Stimulated activated naive B cell treated with anti-CD40 and anti-IgM and Interleukin-4, amounts not matched to agents 10 μg/mL and 1 μg/mL and 100 μg/mL, for 72 hours (primary cell): ENCODE measurements around the gene PIP4K2A.
A peak's percentile ranks its signal among the peaks of the same experiment; 100 is the strongest.

ENCODE experiments used
- ATAC-seq, 2 donors: fragments of 150-1000 bp; cut with Tn5 transposase; replicated peaks; 2 replicates each; pipeline ENCODE4 v1.10.0; 2021; ENCODE audit warnings: moderate library complexity in 1 of 2
- DNase-seq: peaks from one replicate; pipeline ENCODE4 v3.0.0; 2021
- H3K27ac Mint-ChIP-seq: one replicate; pipeline ENCODE4 v1.8.0; 2022; ENCODE audit warnings: mild to moderate bottlenecking, mixed read lengths
- H3K27me3 Mint-ChIP-seq, 2 donors: one replicate each; pipeline ENCODE4 v1.8.0; 2022; ENCODE audit warnings: mixed read lengths in 2 of 2
- H3K36me3 Mint-ChIP-seq, 2 donors: one replicate each; pipeline ENCODE4 v1.8.0; 2022; ENCODE audit warnings: mixed read lengths in 2 of 2, mild to moderate bottlenecking in 1 of 2
- H3K4me1 Mint-ChIP-seq, 2 donors: one replicate each; pipeline ENCODE4 v1.8.0; 2022; ENCODE audit warnings: mixed read lengths in 2 of 2, mild to moderate bottlenecking in 1 of 2
- H3K4me3 Mint-ChIP-seq, 2 donors: one replicate each; pipeline ENCODE4 v1.8.0; 2022; ENCODE audit warnings: mild to moderate bottlenecking in 2 of 2, mixed read lengths in 2 of 2, moderate library complexity in 1 of 2
- H3K9me3 Mint-ChIP-seq, 2 donors: one replicate each; pipeline ENCODE4 v1.8.0; 2022; ENCODE audit warnings: mixed read lengths in 2 of 2, mild to moderate bottlenecking in 1 of 2

PIP4K2A gene

DNA sequence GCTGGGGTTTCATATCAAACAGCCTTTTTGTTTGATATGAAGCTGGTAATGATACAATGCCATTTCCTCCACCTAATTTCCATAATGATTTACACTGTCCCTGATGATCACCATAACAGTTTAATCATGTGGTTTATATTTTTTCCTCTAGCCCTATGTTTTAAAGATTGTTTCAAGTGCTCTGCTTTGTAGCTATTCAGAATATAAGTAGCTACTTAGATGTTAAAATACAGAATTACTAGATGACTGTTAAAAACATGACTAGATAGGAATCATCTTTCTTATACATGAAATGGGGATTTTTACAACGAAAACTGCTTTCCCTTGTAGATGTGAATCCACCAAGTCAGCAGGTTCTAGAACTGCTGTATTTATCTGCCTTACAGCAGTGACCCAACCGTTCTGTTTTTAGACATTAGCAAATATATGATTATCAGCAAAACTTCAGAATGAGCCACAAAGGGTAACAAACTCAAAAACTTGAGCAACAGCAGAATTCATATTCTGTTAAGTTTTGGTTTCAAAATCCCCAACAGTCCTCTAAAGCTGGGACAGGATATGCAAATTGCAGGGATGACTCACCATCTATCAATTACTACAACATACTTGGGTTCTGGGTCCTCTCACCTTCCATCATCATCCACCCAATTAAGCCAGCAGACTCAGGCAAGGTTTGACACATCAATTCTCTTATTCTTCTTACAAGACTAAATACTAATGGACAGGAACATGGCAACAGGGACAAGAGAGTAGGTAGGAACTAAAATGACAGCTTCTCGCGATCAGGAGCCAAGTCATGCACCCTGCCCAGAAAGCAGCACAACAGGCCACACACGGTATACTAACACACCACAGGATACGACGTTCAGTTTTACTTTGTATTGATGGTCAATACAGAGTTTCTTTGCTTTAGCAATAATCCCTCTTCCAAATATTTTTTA is 83.9 kb downstream of the PIP4K2A start:
- DNase-seq: peak; percentile 20

DNA sequence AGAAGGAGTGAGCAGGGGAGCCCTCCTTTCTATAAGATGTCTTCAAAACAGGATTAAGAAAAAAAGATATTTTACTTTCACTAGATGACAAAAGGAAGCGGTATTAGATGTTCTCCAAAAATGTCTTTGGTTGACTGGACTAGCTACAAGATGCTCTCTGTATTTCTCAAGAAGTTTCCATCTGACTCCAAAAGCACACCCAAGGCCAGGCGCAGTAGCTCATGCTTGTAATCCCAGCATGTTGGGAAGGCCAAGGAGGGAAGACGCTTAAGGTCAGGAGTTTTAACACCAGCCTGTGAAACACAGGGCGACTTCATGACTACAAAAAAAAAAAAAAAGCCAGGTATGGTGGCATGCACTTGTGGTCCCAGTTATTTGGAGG is 84.5 kb downstream of the PIP4K2A start:
- Mint-ChIP-seq H3K4me1 (peaks cover 38 to 64% of the 10 kb centered on the region in 2 donors), H3K27me3 (no peaks in the 10 kb centered on the region), H3K36me3 (peaks cover 7 to 15% of the 10 kb centered on the region in 2 donors), H3K9me3 (peaks cover 0 to 5% of the 10 kb centered on the region in 2 donors), H3K27ac (peak overlapping the region; percentile 92), H3K4me3 (peak overlapping the region; percentile 51 to 73)
- DNase-seq: peak; percentile 44
- ATAC-seq: peak; percentile 84 to 87

More for the DNA sequence above, 83.9 kb downstream of the PIP4K2A start:
- Mint-ChIP-seq H3K27ac (peak overlapping the region; percentile 92), H3K36me3 (peaks cover 10 to 21% of the 10 kb centered on the region in 2 donors), H3K4me3 (peak overlapping the region; percentile 66 to 73), H3K4me1 (peaks cover 41 to 69% of the 10 kb centered on the region in 2 donors), H3K9me3 (peaks cover 3 to 7% of the 10 kb centered on the region in 2 donors), H3K27me3 (no peaks in the 10 kb centered on the region)
- ATAC-seq: peak; percentile 80 to 84

DNA sequence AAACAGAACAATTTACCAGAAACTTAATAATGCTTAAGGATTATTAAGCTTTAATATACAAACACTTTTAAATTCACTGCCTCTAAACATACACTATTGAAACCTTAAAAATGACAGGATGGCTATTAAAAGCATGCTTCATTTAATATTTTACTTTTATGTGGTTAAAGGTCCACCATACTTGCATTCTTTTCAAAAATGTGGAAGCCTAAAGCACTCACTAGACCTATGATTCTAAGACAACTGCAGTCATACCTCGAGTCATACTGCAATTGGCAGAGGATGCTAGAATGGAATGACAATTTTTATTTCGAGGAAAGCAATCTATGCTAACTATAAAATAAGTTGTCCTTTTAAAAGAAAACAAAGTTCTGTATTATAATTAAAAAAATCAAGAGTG is 85.3 kb downstream of the PIP4K2A start:
- H3K27me3 Mint-ChIP-seq: no peaks in the 10 kb centered on the region
- ATAC-seq (no peak), DNase-seq (no peak)
- H3K4me3 Mint-ChIP-seq: no peak overlapping the region
- peak overlapping the region; percentile 75 for H3K27ac Mint-ChIP-seq
- peaks cover 0 to 5% of the 10 kb centered on the region in 2 donors for H3K9me3 Mint-ChIP-seq
- H3K4me1 Mint-ChIP-seq: peaks cover 37 to 62% of the 10 kb centered on the region in 2 donors
- H3K36me3 Mint-ChIP-seq: peaks cover 7 to 12% of the 10 kb centered on the region in 2 donors

DNA sequence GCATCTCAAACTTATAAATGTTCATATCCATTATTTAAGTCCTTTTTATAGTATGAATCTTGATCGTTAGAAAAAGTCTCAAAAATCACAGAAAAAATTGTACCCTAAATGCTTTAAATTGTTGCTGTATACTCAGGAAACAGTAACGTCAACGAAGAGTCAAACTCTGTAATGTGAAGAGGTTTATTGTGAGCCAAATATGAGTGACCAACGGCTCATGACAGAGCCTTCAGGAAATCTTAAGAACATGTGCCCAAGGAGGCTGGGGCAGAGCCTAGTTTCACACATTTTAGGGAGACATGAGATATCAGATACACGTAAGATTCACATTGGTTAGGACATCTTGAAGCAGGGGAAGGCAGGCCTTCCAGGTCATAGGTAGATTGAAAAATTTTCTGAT is 86.1 kb downstream of the PIP4K2A start:
- Mint-ChIP-seq H3K27ac (no peak overlapping the region), H3K9me3 (peaks cover 0 to 5% of the 10 kb centered on the region in 2 donors), H3K4me3 (no peak overlapping the region), H3K36me3 (peaks cover 3 to 12% of the 10 kb centered on the region in 2 donors), H3K4me1 (peaks cover 37 to 63% of the 10 kb centered on the region in 2 donors), H3K27me3 (no peaks in the 10 kb centered on the region)
- ATAC-seq (no peak), DNase-seq (no peak)

DNA sequence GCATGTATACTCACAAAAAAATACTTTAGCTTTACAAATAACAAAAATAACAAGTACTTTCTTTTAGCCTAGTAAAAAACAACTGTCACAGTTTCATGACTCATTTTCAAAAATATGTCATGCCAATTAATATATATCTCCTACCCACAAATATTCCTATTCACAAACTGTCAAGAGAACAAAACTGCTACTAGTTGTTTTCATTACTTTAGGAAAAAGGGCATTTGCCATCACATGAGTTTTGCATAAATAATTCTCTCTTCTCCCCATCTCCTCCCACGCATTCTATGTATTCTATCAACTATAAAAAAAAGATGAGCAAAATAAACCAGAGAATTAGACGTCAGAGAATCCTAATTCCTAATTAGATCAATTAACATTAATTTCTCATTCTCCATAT is 87.6 kb downstream of the PIP4K2A start:
- H3K27ac Mint-ChIP-seq: no peak overlapping the region
- H3K4me3 Mint-ChIP-seq: peak overlapping the region in 1 of 2 donors; percentile 23
- H3K27me3 Mint-ChIP-seq: no peaks in the 10 kb centered on the region
- H3K4me1 Mint-ChIP-seq: peaks cover 40 to 72% of the 10 kb centered on the region in 2 donors
- DNase-seq (no peak), ATAC-seq (no peak)
- H3K36me3 Mint-ChIP-seq: peaks cover 4 to 19% of the 10 kb centered on the region in 2 donors
- H3K9me3 Mint-ChIP-seq: peaks cover 0 to 3% of the 10 kb centered on the region in 2 donors

DNA sequence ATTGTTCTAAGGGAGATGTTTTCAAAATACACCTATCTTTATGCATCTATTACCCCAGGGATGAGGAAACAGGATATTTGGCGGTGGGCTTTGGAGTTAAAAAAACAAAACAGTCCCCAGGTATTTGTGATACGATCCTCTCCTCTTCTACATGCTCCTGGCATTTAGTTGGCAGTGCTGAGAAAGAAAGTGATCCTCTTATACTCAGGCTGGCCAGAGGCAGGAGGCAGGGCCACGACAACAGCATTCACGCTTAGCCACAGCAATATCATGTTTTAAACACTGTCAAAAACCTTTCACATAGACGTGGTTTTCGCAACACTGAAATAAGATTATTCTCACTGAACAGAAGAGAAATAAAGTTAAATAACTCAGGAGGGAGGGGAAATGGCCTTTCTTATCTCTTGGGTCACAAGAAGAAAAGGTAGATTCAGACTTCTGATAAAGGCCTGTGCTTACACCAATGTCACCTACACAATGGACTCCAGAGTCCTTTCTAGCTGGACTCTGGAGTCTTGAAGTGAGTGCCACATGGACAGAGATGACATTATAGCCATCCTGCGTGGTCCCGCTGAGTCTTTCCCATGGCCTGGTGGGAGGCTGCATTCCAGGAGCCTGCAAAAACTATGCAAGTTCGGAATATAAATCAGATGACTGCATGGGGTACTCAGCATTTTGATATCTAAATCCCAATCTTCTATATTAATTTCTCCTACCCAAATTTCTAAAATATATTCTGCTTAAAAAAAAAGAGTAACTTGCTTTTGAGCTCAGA is 88.7 kb downstream of the PIP4K2A start:
- Mint-ChIP-seq H3K27me3 (no peaks in the 10 kb centered on the region), H3K36me3 (peaks cover 8 to 19% of the 10 kb centered on the region in 2 donors), H3K9me3 (peaks cover 0 to 1% of the 10 kb centered on the region in 2 donors), H3K4me3 (no peak overlapping the region), H3K27ac (no peak overlapping the region), H3K4me1 (peaks cover 41 to 69% of the 10 kb centered on the region in 2 donors)
- no peak for DNase-seq
- ATAC-seq: no peak

DNA sequence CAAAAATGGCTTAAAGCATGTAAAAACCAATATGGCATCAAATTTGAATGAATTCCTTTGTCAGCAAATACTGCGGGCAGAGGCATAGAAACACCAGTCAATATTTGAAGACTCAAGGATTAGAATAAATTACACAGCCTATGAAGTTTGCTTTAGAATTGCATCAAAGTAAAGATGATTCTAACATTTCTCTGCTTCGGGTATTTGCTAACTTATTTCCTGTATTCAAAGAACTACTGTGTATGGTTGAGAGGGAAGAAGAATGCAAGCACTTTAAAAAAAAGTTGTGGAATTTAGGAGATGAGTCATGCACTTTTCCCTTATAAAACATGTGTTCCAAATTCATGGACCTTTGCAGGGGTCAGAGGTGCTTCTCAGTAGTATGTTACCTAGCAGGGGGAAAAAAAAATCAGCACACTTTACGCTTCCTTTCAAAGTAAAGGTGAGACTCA is 90.1 kb downstream of the PIP4K2A start:
- Mint-ChIP-seq H3K27ac (no peak overlapping the region), H3K27me3 (no peaks in the 10 kb centered on the region), H3K4me3 (no peak overlapping the region), H3K9me3 (peaks cover 0 to 1% of the 10 kb centered on the region in 2 donors), H3K36me3 (peaks cover 11 to 18% of the 10 kb centered on the region in 2 donors), H3K4me1 (peaks cover 40 to 67% of the 10 kb centered on the region in 2 donors)
- ATAC-seq: no peak
- no peak for DNase-seq

DNA sequence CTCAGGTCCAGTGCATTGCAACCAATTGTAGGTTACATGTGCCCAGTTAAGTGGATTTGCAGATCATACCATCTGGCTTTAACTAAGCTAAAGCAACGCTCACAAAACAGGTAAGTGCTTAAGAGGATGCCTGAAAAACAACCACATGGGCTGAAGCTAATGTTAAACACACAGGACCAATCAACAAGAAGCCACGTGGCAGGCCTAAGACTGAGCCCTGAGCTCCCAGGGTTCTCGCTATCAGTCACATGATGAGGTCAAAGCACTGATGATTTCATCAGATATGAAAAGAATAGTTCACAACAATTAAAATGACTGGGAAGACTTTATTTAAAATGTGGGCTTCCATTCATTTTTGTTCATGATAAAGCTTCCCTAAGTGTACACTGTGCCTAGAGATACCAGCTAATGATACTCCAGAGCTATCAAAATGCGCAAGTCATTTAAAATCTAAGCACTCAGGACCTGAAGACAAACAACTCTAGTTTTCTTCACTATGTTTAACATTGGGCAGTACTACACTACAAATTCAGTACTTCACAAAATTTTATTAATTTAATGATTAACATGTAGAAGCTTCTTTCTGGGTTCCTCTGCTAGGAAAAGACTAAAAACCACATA is 90.6 kb downstream of the PIP4K2A start:
- Mint-ChIP-seq H3K9me3 (no peaks in the 10 kb centered on the region), H3K27ac (no peak overlapping the region), H3K4me3 (no peak overlapping the region), H3K4me1 (peaks cover 40 to 65% of the 10 kb centered on the region in 2 donors), H3K27me3 (no peaks in the 10 kb centered on the region), H3K36me3 (peaks cover 10 to 15% of the 10 kb centered on the region in 2 donors)
- ATAC-seq (no peak), DNase-seq (no peak)

DNA sequence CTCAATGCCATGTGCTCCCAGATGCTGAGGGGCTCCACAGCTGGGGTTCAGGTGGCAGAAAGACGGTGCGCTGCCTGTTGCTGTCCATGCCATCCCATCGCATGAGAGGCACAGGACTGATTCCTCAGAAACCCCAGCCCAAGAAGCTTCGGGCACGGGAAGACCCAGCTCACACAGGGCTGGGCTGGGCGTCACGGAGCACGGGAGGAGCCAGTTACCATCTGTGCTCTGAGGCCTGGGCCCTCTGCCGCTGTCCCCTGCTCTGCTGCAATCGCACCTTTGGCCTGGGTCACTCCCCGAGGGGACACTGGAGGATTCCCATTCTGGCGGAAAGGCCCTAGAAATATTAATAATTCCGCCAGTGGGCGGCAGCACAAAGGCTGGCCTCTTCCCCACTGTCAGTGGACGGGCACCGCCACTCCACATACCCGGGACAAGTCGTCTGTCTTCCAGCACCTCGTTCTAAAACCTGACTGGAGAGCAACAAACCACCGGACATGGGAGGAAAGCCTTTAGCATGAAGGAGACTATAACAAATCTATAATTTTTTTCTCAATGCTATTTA is 92.1 kb downstream of the PIP4K2A start:
- Mint-ChIP-seq H3K36me3 (peaks cover 10 to 15% of the 10 kb centered on the region in 2 donors), H3K4me3 (no peak overlapping the region), H3K4me1 (peaks cover 48 to 73% of the 10 kb centered on the region in 2 donors), H3K27ac (no peak overlapping the region), H3K9me3 (no peaks in the 10 kb centered on the region), H3K27me3 (no peaks in the 10 kb centered on the region)
- no peak for DNase-seq
- ATAC-seq: no peak

DNA sequence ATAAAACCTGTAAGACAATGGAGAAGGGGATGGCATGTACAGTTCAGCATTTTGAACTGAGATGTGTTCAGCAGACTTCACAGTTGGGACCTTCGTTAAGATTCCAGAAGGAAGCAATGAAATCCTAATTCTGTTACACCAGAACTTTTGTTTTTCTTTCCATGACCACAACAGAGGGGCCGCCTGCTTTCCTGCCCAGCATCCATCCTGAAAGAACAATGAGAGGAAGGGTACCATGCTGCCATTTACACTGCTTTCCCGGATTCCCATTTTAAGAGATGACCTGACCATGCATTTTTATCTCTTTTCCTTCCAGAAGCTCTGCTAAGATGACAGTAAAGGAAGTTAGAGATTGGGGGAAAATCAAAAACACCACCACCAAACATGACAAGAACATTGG is 92.7 kb downstream of the PIP4K2A start:
- Mint-ChIP-seq H3K9me3 (no peaks in the 10 kb centered on the region), H3K4me1 (peaks cover 45 to 71% of the 10 kb centered on the region in 2 donors), H3K36me3 (peaks cover 10 to 15% of the 10 kb centered on the region in 2 donors), H3K27ac (peak overlapping the region; percentile 56), H3K4me3 (no peak overlapping the region), H3K27me3 (no peaks in the 10 kb centered on the region)
- DNase-seq (no peak), ATAC-seq (no peak)

DNA sequence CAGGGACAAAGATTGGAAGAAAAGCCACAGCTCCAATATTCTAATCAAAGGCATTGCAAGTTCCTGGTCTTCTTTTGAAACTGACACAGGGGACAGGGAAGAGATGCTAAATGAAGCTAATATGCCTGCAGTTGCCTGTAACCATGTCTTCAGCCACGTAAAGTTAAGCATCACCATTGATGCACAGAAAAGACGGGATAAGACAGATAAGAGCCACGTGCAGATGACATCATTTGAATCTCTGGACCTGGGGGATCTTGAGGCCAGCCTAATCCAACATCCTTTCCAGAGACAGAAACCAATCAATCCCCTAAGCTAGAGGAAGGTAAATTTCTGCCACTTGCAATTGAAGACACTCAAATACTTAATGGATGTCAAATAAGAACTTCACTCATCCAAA is 93.4 kb downstream of the PIP4K2A start:
- H3K36me3 Mint-ChIP-seq: peaks cover 10 to 17% of the 10 kb centered on the region in 2 donors
- ATAC-seq (no peak), DNase-seq (no peak)
- no peaks in the 10 kb centered on the region for H3K27me3 Mint-ChIP-seq
- no peak overlapping the region for H3K4me3 Mint-ChIP-seq
- H3K4me1 Mint-ChIP-seq: peaks cover 47 to 73% of the 10 kb centered on the region in 2 donors
- peaks cover under 1 to 1% of the 10 kb centered on the region in 2 donors for H3K9me3 Mint-ChIP-seq
- H3K27ac Mint-ChIP-seq: peak overlapping the region; percentile 14

DNA sequence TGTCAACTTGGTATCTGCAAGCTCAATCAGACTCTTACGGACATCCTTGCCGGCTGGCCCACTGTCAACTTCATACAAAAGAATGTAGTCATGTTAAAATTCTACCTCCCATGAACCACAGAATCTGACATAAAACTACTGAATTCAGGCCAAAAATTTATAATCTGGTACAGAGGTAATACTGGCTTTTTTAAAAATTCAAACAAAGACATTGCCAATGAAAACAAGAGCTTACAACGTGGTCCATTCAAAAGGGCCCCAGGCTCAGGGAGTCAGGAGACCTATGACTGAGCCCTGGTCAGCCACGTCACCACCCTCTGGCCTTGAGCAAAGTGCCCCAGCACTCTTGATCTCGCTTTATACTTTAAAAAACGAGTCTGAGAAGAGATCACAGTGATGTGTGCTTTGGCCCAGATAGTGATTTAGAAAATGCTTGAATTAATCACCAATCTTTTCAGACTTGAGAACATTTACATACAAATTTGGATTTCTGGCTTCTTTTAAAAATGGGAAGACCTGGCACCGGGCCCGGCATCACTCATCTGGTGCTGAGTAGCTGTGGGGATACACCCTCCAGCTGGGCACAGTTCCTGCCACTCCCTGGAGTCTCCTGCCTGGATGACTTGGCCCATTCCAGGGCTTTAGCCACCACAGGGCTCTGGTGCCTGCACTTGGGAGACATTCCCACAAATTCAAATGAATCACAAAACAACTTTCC is 94.1 kb downstream of the PIP4K2A start:
- Mint-ChIP-seq H3K9me3 (peaks cover 2 to 3% of the 10 kb centered on the region in 2 donors), H3K4me1 (peaks cover 47 to 72% of the 10 kb centered on the region in 2 donors), H3K27me3 (no peaks in the 10 kb centered on the region), H3K4me3 (no peak overlapping the region), H3K36me3 (peaks cover 12 to 19% of the 10 kb centered on the region in 2 donors), H3K27ac (peak overlapping the region; percentile 14)
- DNase-seq (no peak), ATAC-seq (no peak)

DNA sequence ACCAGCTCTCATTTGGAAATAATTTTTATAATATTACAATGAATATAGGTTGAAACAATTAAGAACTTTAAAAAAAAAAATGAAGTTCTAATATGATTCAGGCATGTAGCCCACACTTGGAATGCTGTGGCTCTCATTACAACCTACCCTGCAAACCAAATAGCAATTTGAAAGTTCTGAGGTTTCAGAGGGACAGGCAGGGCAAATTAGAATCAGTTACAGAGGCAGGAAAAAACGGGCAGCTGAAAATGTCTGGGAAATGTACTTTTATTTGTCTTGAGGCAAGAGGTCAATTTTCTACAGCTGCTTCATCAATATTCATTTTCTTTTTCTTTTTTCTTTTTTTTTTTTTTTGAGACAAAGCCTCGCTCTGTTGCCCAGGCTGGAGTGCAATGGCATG is 95.3 kb downstream of the PIP4K2A start:
- no peak overlapping the region for H3K4me3 Mint-ChIP-seq
- H3K27ac Mint-ChIP-seq: no peak overlapping the region
- peaks cover 48 to 72% of the 10 kb centered on the region in 2 donors for H3K4me1 Mint-ChIP-seq
- H3K9me3 Mint-ChIP-seq: peaks cover 2 to 3% of the 10 kb centered on the region in 2 donors
- no peak for ATAC-seq
- DNase-seq: no peak
- peaks cover 12 to 19% of the 10 kb centered on the region in 2 donors for H3K36me3 Mint-ChIP-seq
- H3K27me3 Mint-ChIP-seq: no peaks in the 10 kb centered on the region
